Daoy (cell line): ENCODE results near the gene SHISA6. TPM values are rescaled to one million over a fixed set of nuclear protein-coding genes. Genes with fewer than 3 reads are reported as not detected.

Experiments
- DNase-seq: peaks from one replicate; pipeline ENCODE4 v3.0.0-alpha.2; 2015; ENCODE audit warnings: low read depth
- total RNA-seq: library from RNA; depleted of rRNA; stranded (reverse); fragments of >200 nt; shearing (Covaris generic); gene quantifications from 2 replicates; pipeline ENCODE4 v1.2.3, GENCODE V29; 2014; rRNA removed

SHISA6 gene
- total RNA-seq: not detected in 2 replicates

- no peak for DNase-seq
These were observed at the start of gene SHISA6 for GRCh38 chr17:11240841-11241610. Gene SHISA6, plus strand, starts transcription at chr17:11241213.

- DNase-seq: no peak
These were observed 45.2 kb upstream of the SHISA6 start for GRCh38 chr17:11195801-11196200.

GRCh38 chr17:11204991-11205390 is 36.0 kb upstream of the SHISA6 start:
- DNase-seq: no peak

GRCh38 chr17:11205659-11206058 is 35.4 kb upstream of the SHISA6 start:
- no peak for DNase-seq

- no peak for DNase-seq
These were observed 31.1 kb upstream of the SHISA6 start for GRCh38 chr17:11209906-11210305.

GRCh38 chr17:11212792-11213191 is 28.2 kb upstream of the SHISA6 start:
- DNase-seq: no peak

GRCh38 chr17:11216976-11217375 is 24.0 kb upstream of the SHISA6 start:
- no peak for DNase-seq

- DNase-seq: no peak
These were observed 19.8 kb upstream of the SHISA6 start for GRCh38 chr17:11221196-11221595.

- DNase-seq: no peak
These were observed 19.3 kb upstream of the SHISA6 start for GRCh38 chr17:11221721-11222120.

- DNase-seq: no peak
These were observed 2.3 kb upstream of the SHISA6 start for GRCh38 chr17:11238705-11239104.

GRCh38 chr17:11239379-11239970 is 1.5 kb upstream of the SHISA6 start:
- DNase-seq: no peak

GRCh38 chr17:11240041-11240840 is 772 bp upstream of the SHISA6 start:
- DNase-seq: no peak

GRCh38 chr17:11241611-11242226 is 706 bp downstream of the SHISA6 start:
- no peak for DNase-seq

- no peak for DNase-seq
These were observed 1.4 kb downstream of the SHISA6 start for GRCh38 chr17:11242411-11242810.

GRCh38 chr17:11244776-11245175 is 3.8 kb downstream of the SHISA6 start:
- DNase-seq: no peak

- DNase-seq: no peak
These were observed 4.2 kb downstream of the SHISA6 start for GRCh38 chr17:11245187-11245586.

GRCh38 chr17:11245791-11246190 is 4.8 kb downstream of the SHISA6 start:
- DNase-seq: no peak

- no peak for DNase-seq
These were observed 9.1 kb downstream of the SHISA6 start for GRCh38 chr17:11250161-11250560.

GRCh38 chr17:11251561-11252107 is 10.6 kb downstream of the SHISA6 start:
- no peak for DNase-seq

GRCh38 chr17:11252146-11252545 is 11.1 kb downstream of the SHISA6 start:
- DNase-seq: no peak

GRCh38 chr17:11256877-11257276 is 15.9 kb downstream of the SHISA6 start:
- DNase-seq: no peak
